SK-MEL-5 (cell line): ENCODE measurements around the gene COL5A3. TPM values are rescaled to one million over a fixed set of nuclear protein-coding genes. Genes with fewer than 3 reads are reported as not detected.
"Not testable (repeated sequence)": the region's sequence is repeated elsewhere in the genome, so short reads cannot be mapped to it uniquely, and the experiment has no call there.

Experiments used
- DNase-seq: peaks from one replicate; pipeline ENCODE4 v3.0.0-alpha.2; 2016; ENCODE audit warnings: low read depth, low spot score
- in situ Hi-C: cut with HindIII; loops from 2 replicates; pipeline ENCODE4 v1.10.0; 2016; ENCODE audit warnings: low sequenced_read_pairs, high pct_unique_total_duplicates, low pct_unique_long_range_greater_than_20kb
- small RNA-seq, 2 experiments: library from RNA; depleted of rRNA; stranded (forward); fragments of <200 nt; gene quantifications; one replicate each; pipeline ENCODE3, GENCODE V24; 2014
- total RNA-seq: library from RNA; depleted of rRNA; stranded (reverse); fragments of >200 nt; shearing (Covaris generic); gene quantifications from 2 replicates; pipeline ENCODE4 v1.2.3, GENCODE V29; 2014; rRNA removed

The COL5A3 gene
- total RNA-seq, 1 experiment from 2014 or later = 1.5 TPM

DNA sequence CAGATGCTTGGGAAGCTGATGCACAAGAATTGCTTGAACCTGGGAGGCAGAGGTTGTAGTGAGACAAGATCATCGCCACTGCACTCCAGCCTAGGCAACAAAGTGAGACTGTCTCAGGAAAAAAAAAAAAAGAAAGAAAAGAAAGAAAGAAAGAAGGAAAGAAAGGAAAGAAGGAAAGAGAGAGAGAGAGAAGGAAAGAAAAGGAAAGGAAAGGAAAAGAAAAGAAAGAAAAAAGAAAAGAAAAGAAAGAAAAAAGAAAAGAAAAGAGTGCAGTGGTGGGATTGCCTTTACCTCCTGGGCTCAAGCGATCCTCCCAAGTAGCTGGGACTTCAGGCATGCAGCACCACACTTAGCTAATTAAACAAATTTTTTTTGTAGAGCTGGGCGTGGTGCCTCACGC, 86.9 kb downstream of the COL5A3 start:
- in situ Hi-C loops = no loop called here

GRCh38 chr19:9922782-9923379, 87.4 kb downstream of the COL5A3 start:
- in situ Hi-C loops, DNase-seq: not testable (repeated sequence)

More for the DNA sequence above, 86.9 kb downstream of the COL5A3 start:
- no peak for DNase-seq

DNA sequence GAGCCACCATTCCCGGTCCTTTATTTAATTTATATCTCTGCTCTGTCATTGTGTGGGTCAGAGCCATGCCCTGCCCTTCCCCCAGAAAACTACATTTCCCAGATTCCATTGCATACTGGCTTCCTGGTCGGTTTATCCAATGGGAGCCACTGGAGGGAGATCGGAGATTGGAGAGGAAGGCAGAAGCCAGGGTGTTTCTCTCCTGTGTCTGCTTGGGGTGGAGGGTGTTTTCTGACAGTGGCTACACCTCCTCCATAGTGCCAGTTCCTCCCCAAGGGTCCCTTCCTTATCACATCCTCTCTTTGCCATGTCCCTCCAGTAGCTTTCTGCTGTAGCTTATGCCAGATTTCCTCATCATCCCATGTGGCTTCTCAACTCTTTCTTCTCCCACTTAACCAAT, 93.0 kb downstream of the COL5A3 start:
- DNase-seq = peak; percentile 77
- in situ Hi-C loops = no loop called here

- in situ Hi-C loops = no loop called here
- DNase-seq = no peak
Observed at GRCh38 chr19:9916719-9917118, 93.6 kb downstream of the COL5A3 start.

- peak; percentile 72 for DNase-seq
- in situ Hi-C loops = no loop called here
Observed at GRCh38 chr19:9914315-9915207, 95.7 kb downstream of the COL5A3 start.

DNA sequence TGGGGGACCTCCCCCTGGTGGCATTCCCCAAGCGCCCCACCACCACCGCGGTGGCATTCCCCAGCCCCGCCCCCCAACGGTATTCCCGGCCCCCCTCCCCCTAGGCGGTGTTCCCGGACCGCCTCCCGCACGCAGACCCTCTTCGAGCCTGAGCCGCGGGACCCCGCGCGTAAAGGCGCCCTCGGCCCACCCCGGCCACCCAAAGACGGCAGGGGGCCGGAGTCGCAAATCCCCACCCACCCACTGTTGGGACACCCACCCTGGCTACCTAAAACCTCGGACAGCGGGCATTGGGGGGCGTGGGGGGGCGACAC, 96.3 kb downstream of the COL5A3 start:
- in situ Hi-C loops = no loop called here
- DNase-seq = no peak

DNA sequence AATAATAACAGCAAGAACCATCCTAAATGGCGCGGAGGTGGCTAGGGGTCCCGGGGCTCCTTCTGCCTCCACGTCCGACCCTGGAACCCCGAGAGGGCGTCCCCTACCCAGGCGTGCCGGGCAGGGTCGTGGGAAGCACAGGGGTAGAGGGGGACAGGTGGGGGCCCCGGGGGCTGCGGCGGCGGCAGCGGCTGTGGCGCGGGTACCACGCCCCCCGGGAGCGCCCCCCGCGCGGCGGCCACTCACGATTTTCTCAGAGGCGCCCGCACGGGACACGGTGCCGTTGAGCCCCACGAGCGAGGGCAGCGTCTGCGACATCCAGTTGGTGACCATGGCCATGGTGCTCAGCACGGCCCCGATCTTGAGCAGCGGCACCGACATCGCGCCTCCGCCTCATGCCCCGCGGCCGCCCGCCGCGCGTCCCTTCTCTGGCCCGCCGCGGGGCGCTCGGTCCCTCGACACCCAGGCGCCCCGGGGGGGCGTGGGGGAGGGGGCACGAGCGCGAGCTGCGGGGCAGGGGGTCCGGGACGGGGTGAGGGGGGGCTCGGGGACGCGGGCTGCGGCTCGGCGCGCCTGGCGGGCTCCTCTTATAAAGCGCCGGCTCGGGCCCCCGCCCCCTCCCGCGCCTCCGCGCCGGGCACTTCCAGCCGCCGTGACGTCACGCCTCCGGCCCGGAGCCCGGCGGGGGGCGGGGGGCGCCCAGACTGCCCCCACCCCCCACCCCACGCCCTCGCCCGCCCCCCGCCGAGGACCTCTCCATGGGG, 96.9 kb downstream of the COL5A3 start:
- in situ Hi-C loops = no loop called here
- DNase-seq = no peak

DNA sequence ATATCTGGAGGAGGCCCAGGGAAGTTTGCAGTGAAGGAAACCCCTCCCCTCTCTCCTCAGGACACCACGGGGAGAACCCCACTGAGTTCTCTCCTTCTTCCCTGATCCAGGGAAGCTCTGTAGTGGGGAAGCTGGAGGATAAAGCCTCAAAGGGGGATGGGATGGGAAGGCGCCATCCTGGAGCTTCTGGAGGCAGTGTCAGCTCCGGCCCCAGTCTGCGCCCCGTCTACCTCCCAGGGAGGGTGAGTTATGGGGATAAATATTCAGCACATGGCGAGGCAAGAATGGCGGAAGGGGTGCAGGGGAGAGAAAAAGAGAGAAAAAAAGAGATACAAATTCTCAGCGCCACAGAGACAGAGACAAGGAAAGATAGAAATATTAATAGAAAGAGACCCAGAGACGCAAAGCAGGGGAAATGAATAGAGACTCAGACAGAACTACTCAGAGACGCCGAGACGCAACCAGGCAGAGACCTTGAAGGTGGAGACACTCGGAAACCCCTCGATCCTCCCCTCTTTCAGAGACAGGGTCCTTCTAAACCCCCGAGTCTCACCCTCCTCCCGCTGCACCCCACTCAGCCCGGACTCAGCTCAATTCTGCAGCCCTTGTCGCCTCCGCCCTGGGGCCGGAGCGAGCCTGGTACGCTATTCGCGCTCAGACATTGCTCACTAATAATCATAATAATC, 97.6 kb downstream of the COL5A3 start:
- DNase-seq = no peak
- in situ Hi-C loops = no loop called here

DNA sequence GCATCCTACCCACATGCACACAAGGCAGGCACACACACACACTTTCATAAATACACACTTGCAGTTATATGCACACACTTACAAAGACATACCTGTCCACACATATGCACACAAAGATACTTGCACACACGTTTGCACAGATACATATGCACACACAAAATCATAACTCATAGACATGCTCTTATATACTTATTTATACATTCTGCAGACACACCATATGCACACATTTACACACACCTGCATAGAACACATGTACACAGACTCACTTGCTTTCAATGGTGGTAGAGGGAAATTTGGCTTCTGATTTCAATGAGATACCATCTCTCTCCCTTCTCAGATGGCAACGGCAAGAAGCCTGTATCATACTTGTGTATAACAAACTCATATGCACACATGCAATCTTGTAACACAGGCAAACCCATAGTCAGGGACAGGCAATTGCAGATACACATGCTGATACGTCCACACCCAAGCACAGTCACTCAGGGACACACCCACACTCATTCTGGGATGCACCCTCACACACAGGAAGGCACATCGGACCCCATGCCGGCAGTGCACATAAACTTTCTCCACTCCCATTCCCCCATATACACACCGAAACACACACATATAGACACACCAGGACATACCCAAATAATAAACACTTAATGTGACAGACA, 98.6 kb downstream of the COL5A3 start:
- in situ Hi-C loops = no loop called here

DNA sequence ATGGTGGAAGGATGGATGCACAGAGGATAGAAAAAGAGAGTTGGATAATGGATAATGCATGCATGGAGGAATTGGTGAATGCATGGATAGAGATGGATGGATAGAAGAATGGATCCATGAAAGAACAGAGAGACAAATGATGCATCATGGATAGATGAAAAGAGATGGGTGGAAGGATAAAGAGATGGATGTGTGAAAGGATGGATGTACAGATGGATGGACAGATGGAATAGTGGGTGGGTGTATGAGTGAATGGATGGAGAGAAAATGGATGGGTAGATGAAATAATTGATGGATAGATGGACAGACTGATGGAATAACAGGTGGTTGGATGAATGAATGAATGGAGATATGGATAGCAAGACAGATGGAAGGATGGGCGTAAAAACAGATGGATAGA, 99.7 kb downstream of the COL5A3 start:
- no peak for DNase-seq
- in situ Hi-C loops = no loop called here

More for the DNA sequence above, 98.6 kb downstream of the COL5A3 start:
- no peak for DNase-seq

Small RNA genes within 50 kb of the gene (small RNA-seq; reads per million reads assigned to genes)
- gene MIR5589 = 0 reads per million in 2 experiments

Other genes with a start within 250 kb of the COL5A3 start
- gene ZNF846, start 241.8 kb downstream of the COL5A3 start, total RNA-seq = 2.0 and 3.3 TPM in 2 replicates
- 9.6 and 11.5 TPM in 2 replicates for gene FBXL12, start 191.4 kb downstream of the COL5A3 start, total RNA-seq
- 182 and 207 TPM in 2 replicates for gene UBL5, start 182.6 kb downstream of the COL5A3 start, total RNA-seq
- 77.2 and 79.2 TPM in 2 replicates for gene PIN1, start 175.2 kb downstream of the COL5A3 start, total RNA-seq
- gene OLFM2, start 74.0 kb downstream of the COL5A3 start, total RNA-seq = 10.6 and 14.6 TPM in 2 replicates
- gene RDH8, start 3.0 kb upstream of the COL5A3 start, total RNA-seq = 0.53 and 2.4 TPM in 2 replicates
- gene SHFL, start 75.8 kb upstream of the COL5A3 start, total RNA-seq = 22.8 and 24.3 TPM in 2 replicates
- 1.5 and 2.6 TPM in 2 replicates for gene ANGPTL6, start 92.2 kb upstream of the COL5A3 start, total RNA-seq
- 34.0 and 42.4 TPM in 2 replicates for gene PPAN, start 95.9 kb upstream of the COL5A3 start, total RNA-seq
- gene P2RY11, start 101.2 kb upstream of the COL5A3 start, total RNA-seq = 3.1 and 4.4 TPM in 2 replicates
- 275 and 291 TPM in 2 replicates for gene EIF3G, start 109.4 kb upstream of the COL5A3 start, total RNA-seq
- gene DNMT1, start 184.4 kb upstream of the COL5A3 start, total RNA-seq = 34.1 and 42.1 TPM in 2 replicates
- gene S1PR2, start 220.8 kb upstream of the COL5A3 start, total RNA-seq = 4.7 and 4.9 TPM in 2 replicates
- 66.9 and 68.1 TPM in 2 replicates for gene MRPL4, start 241.7 kb upstream of the COL5A3 start, total RNA-seq